Measurements from ENCODE around the gene SAXO2.
"Not testable (repeated sequence)": the region's sequence is repeated elsewhere in the genome, so short reads cannot be mapped to it uniquely, and the experiment has no call there.

The SAXO2 gene

DNA sequence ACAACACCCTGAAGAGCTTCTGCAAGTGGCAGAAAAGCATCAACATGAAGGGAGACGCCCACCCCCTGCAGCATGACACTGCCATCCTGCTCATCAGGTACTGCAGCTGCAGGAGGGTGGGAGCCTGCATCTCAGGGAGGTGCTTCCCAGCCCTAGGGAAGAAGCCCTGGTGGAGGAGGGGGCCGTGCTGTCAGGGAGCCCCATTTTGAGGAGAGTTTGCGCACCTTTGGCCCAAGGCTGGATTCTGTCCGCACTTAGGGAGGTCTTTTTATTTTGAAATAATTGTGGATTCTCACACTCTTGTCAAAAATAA, 42.1 kb downstream of the SAXO2 start:
- DNase-seq (ENCODE audit: low read depth) = no peak
- TF ChIP-seq, protein P1, sequence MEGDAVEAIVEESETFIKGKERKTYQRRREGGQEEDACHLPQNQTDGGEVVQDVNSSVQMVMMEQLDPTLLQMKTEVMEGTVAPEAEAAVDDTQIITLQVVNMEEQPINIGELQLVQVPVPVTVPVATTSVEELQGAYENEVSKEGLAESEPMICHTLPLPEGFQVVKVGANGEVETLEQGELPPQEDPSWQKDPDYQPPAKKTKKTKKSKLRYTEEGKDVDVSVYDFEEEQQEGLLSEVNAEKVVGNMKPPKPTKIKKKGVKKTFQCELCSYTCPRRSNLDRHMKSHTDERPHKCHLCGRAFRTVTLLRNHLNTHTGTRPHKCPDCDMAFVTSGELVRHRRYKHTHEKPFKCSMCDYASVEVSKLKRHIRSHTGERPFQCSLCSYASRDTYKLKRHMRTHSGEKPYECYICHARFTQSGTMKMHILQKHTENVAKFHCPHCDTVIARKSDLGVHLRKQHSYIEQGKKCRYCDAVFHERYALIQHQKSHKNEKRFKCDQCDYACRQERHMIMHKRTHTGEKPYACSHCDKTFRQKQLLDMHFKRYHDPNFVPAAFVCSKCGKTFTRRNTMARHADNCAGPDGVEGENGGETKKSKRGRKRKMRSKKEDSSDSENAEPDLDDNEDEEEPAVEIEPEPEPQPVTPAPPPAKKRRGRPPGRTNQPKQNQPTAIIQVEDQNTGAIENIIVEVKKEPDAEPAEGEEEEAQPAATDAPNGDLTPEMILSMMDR (IDR thresholded peaks at IDR 0.05; ENCODE audit: insufficient read depth, low read depth, low read length, missing control alignments) = no peak
- no peak overlapping the region for H3K4me3 ChIP-seq (ENCODE audit: low read length)

DNA sequence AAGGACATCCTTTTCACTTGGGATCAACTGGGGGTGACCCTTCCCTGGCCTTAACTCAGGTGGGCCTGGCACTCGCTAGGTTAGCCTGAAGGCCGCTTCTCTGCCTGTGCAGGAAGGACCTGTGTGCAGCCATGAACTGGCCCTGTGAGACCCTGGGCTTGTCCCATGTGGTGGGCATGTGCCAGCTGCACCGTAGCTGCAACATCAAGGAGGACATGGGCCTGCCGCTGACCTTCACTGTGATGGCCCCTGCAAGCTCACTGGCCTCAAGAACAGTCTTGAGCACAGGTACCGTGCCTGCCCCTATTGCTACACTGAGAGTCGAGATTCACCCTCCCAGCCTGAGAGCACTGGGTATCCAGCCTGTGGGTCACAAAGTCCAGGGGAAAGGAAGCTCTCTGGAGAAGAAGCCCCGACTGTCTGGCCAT, 43.0 kb downstream of the SAXO2 start:
- no peak overlapping the region for H3K4me3 ChIP-seq (ENCODE audit: low read length)
- DNase-seq (ENCODE audit: low read depth) = no peak
- TF ChIP-seq, protein P1 (IDR thresholded peaks at IDR 0.05; ENCODE audit: insufficient read depth, low read depth, low read length, missing control alignments) = no peak

DNA sequence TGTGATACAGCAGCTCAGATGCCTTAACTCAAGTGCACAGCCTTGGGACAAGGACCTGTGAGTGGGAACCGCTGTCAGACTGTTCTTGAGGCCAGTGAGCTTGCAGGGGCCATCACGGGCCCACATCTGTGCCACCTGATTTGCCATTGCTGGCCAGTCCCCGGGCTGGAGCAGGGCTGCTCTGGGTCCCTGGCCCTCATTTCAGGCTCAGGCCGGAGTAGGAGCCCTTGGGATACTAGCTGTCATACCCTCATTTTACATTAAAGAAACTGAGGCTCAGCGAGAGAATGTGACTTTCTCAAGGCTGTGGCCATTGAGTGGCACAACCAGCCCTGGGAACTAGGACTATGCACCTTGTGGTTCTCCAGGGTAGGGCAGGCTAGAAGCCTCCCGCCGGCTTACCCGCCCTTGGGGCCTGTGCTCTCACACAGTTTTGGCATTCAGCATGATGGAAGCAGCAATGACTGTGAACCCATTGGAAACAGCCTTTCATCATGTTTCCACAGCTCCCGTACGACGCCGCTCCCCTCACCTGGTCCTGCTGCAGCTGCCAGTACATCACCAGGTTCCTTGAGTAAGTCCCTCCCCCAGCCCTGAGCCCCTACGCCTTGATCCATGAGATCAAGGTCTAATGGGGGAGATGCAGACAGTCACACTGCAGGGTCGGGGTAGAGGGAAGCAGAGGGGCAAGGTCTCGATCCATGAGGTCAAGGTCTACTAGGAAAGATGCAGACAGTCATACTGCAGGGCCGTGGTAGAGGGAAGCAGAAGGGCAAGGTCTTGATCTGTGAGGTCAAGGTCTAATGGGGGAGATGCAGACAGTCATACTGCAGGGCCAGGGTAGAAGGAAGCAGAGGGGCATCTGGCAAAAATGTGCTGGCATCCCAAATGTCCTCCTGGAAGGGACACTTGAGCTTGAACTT, 44.4 kb downstream of the SAXO2 start:
- TF ChIP-seq, protein P1 (IDR thresholded peaks at IDR 0.05; ENCODE audit: insufficient read depth, low read depth, low read length, missing control alignments) = peak; percentile 2
- H3K4me3 ChIP-seq (ENCODE audit: low read length) = no peak overlapping the region
- no peak for DNase-seq (ENCODE audit: low read depth)

DNA sequence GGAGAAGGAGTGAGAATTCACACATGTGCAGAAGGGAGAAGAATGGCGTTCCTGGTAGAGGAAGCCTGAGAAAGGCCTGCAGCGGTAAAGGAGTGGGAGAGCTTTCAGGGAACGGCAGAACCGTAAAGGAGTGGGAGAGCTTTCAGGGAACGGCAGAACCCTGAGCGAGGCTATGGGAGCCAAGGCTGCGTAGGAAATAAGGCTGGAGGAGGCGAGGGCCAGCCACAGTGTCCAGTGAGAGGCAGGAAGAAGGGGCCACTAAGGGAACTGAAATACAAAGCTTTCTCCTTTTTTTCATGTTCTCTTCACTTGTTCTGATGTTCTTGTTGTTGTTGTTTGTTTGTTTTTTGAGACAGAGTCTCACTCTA, 45.1 kb downstream of the SAXO2 start:
- TF ChIP-seq, protein P1 (IDR thresholded peaks at IDR 0.05; ENCODE audit: insufficient read depth, low read depth, low read length, missing control alignments) = no peak
- no peak for DNase-seq (ENCODE audit: low read depth)
- H3K4me3 ChIP-seq (ENCODE audit: low read length) = no peak overlapping the region

DNA sequence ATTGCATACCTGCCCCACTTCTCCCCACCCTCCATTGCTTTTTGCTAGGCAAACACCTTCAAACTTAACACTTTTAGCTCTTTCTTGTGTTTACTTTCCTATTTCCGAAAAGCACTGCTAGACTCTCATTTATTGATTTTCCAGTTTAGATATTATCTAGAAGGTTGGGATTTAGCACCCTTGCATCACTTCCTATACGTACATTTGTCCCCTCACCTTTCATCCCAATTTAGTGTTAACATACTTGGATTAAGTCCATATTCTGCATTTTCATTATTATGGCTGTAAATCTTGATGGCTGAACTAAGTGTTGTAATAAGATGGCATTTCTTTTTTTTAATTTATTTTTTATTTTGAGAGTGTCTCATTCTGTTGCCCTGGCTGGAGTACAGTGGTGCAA, 47.2 kb downstream of the SAXO2 start:
- DNase-seq (ENCODE audit: low read depth) = no peak
- no peak overlapping the region for H3K4me3 ChIP-seq (ENCODE audit: low read length)
- TF ChIP-seq, protein P1 (IDR thresholded peaks at IDR 0.05; ENCODE audit: insufficient read depth, low read depth, low read length, missing control alignments) = no peak

DNA sequence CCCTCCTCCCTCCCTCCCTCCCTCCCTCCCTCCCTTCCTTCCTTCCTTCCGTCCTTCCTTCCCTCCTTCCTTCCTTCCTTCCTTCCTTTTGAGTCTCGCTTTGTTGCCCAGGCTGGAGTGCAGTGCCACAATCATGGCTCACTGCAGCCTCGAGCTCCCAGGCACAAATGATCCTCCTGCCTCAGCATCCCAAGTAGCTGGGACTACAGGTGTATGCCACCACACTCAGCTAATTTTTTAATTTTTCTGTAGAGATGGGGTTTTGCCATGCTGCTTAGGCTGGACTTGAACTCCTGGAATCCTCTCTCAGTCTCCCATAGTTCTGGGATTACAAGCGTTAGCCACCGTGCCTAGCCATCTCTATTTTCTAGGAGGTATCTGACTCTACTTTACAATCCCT, 48.7 kb downstream of the SAXO2 start:
- DNase-seq (ENCODE audit: low read depth); H3K4me3 ChIP-seq (ENCODE audit: low read length): not testable (repeated sequence)

DNA sequence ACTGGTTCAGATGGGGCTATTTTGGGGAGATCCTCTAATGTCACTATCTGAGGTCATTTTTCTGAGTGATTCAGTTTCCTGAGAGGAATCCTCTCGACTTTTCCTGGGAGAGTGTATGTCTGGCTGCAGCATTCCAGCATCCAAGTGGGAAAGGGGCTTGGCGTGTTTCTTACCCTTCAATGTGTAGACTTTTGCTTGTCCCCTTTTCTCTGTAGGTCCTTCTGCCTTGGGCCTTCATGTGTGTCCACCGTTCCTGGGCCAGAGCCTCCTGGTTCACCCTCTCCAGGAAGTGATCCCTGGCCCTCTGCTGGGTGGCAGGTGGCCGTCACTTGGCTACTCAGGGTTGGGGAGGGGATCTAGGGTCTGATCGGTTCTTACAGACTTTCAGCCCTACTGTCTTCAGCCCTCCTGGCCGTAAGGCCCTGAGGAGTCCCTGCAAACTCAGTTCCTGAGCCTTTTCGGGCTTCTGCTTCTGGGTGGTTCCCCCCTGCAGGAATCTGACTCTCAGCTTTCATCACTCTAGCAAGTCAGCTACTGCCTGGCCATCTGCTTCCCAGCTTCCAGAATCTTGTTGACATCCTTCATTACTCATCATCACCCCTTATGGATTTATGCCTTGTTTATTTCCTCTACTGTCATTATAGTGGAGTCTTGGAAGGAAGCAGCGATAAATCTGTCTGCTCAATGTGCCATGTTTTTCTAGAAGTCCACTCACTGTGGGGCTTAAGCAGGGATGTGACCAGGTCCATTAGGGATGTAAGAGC, 50.1 kb downstream of the SAXO2 start:
- no peak for DNase-seq (ENCODE audit: low read depth)
- TF ChIP-seq, protein P1 (IDR thresholded peaks at IDR 0.05; ENCODE audit: insufficient read depth, low read depth, low read length, missing control alignments) = no peak
- H3K4me3 ChIP-seq (ENCODE audit: low read length) = no peak overlapping the region
